EL (cell line): ENCODE data around the gene TEX44.
A peak's percentile ranks its signal among the peaks of the same experiment; 100 is the strongest.

Source experiments
- DNase-seq: peaks from one replicate; pipeline ENCODE4 v3.0.0-alpha.2; 2016

The TEX44 gene

DNA sequence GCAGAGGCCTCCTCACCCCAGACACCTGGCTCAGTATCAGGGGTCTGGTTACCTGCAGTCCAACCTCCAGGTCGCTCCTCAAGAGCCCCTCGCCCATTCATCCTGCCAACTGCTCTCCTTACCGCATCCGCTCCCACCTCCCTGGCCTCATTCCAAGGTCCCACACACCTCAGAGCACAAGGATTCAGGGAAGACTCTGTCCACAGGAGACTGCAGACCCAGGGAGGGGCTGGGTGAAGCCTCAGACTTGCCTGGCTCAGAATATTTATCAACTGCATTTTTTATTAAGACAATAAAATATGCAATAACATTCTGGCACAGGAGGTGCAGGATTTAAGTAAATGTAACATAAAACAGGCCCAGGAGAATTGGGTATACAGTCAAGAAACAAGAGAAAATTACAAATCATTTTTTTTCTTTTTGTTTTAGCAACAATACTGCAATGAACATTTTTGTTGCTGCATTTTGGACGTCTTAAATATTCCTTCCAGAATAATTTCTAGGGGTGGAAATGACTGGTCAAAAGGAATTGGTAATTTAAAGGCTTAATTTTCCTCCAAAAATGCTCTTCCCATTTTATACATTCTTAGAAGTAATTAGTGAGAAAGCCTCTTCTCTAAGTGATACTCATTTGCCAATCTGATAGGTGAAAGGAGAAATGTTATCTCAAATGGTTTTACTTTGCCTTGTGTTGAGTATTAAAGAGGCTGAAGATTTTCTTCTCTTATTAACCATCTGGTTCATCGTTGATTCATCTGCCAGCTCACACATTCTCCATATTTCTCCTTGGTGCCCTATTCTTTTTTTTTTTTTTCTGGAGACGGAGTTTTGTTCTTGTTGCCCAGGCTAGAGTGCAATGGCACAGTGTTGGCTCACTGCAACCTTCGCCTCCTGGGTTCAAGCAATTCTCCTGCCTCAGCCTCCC, 42.5 kb downstream of the TEX44 start:
- DNase-seq: no peak

DNA sequence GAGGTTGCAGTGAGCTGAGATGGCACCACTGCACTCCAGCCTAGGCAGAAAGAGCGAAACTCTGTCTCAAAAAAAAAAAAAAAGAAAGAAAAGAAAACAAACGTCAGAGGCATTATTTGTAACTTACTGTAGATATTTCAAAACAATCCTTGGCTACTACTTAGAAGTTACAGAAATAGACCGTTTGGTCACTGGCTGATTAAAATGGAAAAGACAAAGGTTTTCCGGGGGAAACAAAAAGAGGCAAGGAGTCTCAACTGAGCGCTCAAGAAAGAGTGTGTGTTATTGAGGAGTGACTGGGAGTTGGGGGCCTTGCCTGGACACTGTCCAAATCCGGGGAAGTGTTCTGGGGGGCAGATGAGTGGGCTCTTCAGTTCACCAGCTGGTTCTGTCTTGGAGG, 47.6 kb downstream of the TEX44 start:
- DNase-seq: no peak

DNA sequence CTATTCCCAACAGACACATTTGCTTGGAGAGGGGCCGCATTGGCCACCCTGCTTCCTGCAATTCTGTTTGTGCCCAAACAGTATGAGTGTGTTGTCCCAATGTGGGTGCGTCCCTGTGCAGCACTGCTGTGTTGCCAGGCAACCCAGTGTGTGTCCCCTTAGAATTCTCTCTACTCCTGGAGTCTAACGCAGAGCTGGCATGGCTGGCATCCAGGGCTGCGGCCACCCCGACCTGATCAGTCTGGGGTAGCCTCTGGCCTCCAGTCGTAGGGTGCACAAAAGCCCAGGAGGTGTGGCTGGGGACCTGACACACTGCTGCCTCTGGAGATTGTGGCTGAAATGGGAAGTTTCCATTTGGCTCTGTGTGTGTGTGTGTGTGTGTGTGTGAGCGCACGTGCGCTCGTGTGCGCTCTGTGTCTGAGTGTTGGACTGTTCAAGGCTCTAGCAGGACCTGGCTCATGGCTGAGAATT, 48.0 kb downstream of the TEX44 start:
- no peak for DNase-seq

DNA sequence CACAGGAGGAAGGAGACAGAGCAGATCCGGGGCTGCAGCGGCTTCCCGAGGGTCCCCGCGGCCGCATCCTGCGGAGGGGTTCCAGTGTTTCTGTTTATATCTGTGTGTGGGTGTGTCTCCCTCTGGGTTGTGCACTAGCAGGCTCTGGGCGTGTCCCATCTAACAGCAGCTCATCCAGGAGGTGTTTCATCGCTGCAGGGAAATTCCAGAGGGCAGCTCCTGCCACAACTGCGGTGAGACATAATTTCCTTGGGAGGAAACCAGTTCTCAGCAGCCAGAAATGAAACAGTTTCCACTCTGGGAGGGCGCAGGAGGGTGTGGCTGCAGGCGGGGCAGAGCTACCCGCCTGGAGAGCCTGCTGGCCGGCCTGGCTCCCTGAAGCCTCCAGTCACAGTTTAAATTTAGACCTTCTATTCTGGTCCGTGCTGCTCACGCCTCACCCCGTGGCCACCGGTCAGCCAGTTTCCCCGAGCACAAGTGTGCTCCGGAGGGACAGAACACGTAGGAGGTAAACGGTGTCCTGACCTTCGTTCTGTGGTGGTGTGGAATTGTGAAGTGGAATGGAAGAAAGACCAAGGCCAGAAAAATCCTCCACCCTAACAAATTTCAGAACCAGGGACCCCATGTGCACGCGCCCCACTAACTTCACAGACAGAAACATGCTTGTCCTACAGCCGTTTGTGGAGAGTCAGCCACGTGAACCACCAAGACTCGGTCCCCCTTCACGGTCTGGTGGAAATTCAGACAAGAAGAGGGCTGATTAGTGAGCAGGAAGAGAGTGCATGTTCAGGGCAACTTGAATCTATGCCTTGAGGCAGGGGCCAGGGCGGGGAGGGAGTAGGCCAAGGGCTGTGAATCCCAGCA, 50.2 kb downstream of the TEX44 start:
- peak; percentile 97 for DNase-seq

DNA sequence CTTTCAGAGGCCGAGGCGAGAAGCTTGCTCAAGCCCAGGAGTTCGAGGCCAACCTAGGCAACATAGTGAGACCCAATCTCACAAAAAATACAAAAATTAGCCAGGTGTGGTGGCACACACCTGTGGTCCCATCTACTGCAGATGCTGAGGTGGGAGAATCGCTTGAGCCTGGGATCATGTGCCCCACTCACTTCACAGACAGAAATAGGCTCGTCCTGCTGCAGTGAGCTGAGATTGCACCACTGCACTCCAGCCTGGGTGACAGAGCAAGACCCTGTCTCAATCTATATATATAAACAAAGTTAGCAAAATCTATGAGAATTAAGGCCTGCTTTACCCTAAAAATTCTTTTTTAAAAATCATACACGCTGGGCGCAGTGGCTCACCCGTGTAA, 50.8 kb downstream of the TEX44 start:
- DNase-seq: no peak
